ENCODE data around the gene ZNF684. TPM values are rescaled to one million over a fixed set of nuclear protein-coding genes. Genes with fewer than 3 reads are reported as not detected.

The ZNF684 gene
- total and polyA plus RNA-seq, 2 of the 8 experiments (the other 6 are each of a cell fraction or from before 2014, with no cell fraction given), result 2.4 to 9.3 TPM

GRCh38 chr1:40519517-40519916 is 11.9 kb upstream of the ZNF684 start (continued):
- no peak for TF ChIP-seq SAP30 (IDR thresholded peaks at IDR 0.05; ENCODE audit: insufficient read depth, insufficient replicate concordance, low read length)
- TF ChIP-seq USF2 (IDR thresholded peaks at IDR 0.05; ENCODE audit: low read length), result no peak

Measured in H1 (cell line).